Measurements from ENCODE around the gene VEGFB. TPM values are rescaled to one million over a fixed set of nuclear protein-coding genes. Genes with fewer than 3 reads are reported as not detected.

VEGFB gene
- total and polyA plus RNA-seq, 8 donors, result 72.9 to 132 (median 86.6) TPM

- H3K36me3 ChIP-seq, result peaks cover 0 to 95% of the 10 kb centered on the region in 2 donors
- intact Hi-C loops (cut with DNase I), result no loop called here
These were observed 25.8 kb downstream of the VEGFB start for GRCh38 chr11:64260147-64260708.

GRCh38 chr11:64261556-64262080 is 27.2 kb downstream of the VEGFB start:
- Histone ChIP-seq H3K27ac (no peak overlapping the region), H3K9me3 (no peaks in the 10 kb centered on the region), H3K4me1 (no peaks in the 10 kb centered on the region), H3K27me3 (no peaks in the 10 kb centered on the region), H3K36me3 (peaks cover 0 to 95% of the 10 kb centered on the region in 2 donors), H3K4me3 (no peak overlapping the region)
- intact Hi-C loops (cut with DNase I), result no loop called here
- DNase-seq (peak in 1 of 4 donors; percentile 71), ATAC-seq (no peak)
- no peak for TF ChIP-seq CTCF (IDR thresholded peaks at IDR 0.05)

More at GRCh38 chr11:64260147-64260708, 25.8 kb downstream of the VEGFB start:
- TF ChIP-seq CTCF (IDR thresholded peaks at IDR 0.05), result no peak
- ATAC-seq (no peak), DNase-seq (no peak)
- Histone ChIP-seq H3K27me3 (no peaks in the 10 kb centered on the region), H3K4me1 (no peaks in the 10 kb centered on the region), H3K4me3 (no peak overlapping the region), H3K9me3 (no peaks in the 10 kb centered on the region), H3K27ac (no peak overlapping the region)

GRCh38 chr11:64262271-64263002 is 28.1 kb downstream of the VEGFB start:
- no peak overlapping the region for H3K27ac ChIP-seq
- H3K4me3 ChIP-seq, result no peak overlapping the region
- no peaks in the 10 kb centered on the region for H3K27me3 ChIP-seq
- intact Hi-C loops (cut with DNase I), result no loop called here
- no peaks in the 10 kb centered on the region for H3K9me3 ChIP-seq
- no peak for TF ChIP-seq CTCF (IDR thresholded peaks at IDR 0.05)
- DNase-seq (peak in 1 of 4 donors; percentile 76), ATAC-seq (no peak)
- H3K4me1 ChIP-seq, result peaks cover 0 to 7% of the 10 kb centered on the region in 2 donors
- peaks cover 0 to 95% of the 10 kb centered on the region in 2 donors for H3K36me3 ChIP-seq

- H3K9me3 ChIP-seq, result no peaks in the 10 kb centered on the region
- no peak overlapping the region for H3K4me3 ChIP-seq
- peaks cover 4 to 15% of the 10 kb centered on the region in 2 donors for H3K4me1 ChIP-seq
- no peak for TF ChIP-seq CTCF (IDR thresholded peaks at IDR 0.05)
- peaks cover 0 to 86% of the 10 kb centered on the region in 2 donors for H3K36me3 ChIP-seq
- H3K27me3 ChIP-seq, result no peaks in the 10 kb centered on the region
- ATAC-seq (no peak), DNase-seq (peak in 1 of 4 donors; percentile 69)
- no peak overlapping the region for H3K27ac ChIP-seq
- intact Hi-C loops (cut with DNase I), result no loop called here
These were observed 28.9 kb downstream of the VEGFB start for GRCh38 chr11:64263021-64263946.
